H1 (cell line): ENCODE data around the gene SERINC5. TPM values are rescaled to one million over a fixed set of nuclear protein-coding genes. Genes with fewer than 3 reads are reported as not detected.

Experiments
- CTCF ChIA-PET: fragments of 300-600 bp; sonication (Branson Sonifier 250); formaldehyde crosslinking; loops from one replicate; lab custom pipeline; 2021; ENCODE audit not compliant: partially characterized antibody; lab: Charles Lee
- POLR2A ChIA-PET: fragments of 300-600 bp; sonication (Branson Sonifier 250); formaldehyde crosslinking; loops from one replicate; lab custom pipeline; 2021; ENCODE audit warnings: inconsistent platforms; ENCODE audit not compliant: partially characterized antibody; lab: Charles Lee
- DNase-seq, 2 experiments: peaks; one replicate each; pipeline versions ENCODE4 v3.0.0 to v3.0.0-alpha.2; 2010 to 2022; ENCODE audit warnings: low spot score in 2 of 2, low read depth in 1 of 2, mixed read lengths in 1 of 2
- FAIRE-seq: peaks from 2 replicates; lab custom pipeline; 2011; peaks lifted over from hg19 to GRCh38; lab: Jason Lieb, UNC
- H2AFZ ChIP-seq: 2 replicates; pipeline ENCODE4 v1.8.1; 2012; ENCODE audit warnings: low read length, inconsistent platforms
- H2AK5ac ChIP-seq: 2 replicates; pipeline ENCODE4 v1.6.1; 2013; ENCODE audit warnings: low read depth, low read length
- H2BK120ac ChIP-seq: replicated peaks from 2 replicates; pipeline ENCODE3; 2013; ENCODE audit warnings: low read depth, low read length, inconsistent platforms
- H2BK12ac ChIP-seq: 2 replicates; pipeline ENCODE4 v1.6.1; 2013; ENCODE audit warnings: low read depth, low read length
- H2BK15ac ChIP-seq: 2 replicates; pipeline ENCODE4 v1.6.1; 2013; ENCODE audit warnings: low read length
- H2BK20ac ChIP-seq: 2 replicates; pipeline ENCODE4 v1.6.1; 2013; ENCODE audit warnings: low read length
- H2BK5ac ChIP-seq: 2 replicates; pipeline ENCODE4 v1.6.1; 2013; ENCODE audit warnings: low read depth, low read length
- H3K14ac ChIP-seq: 2 replicates; pipeline ENCODE4 v1.6.1; 2013; ENCODE audit warnings: inconsistent platforms; ENCODE audit not compliant: insufficient read length
- H3K18ac ChIP-seq: 2 replicates; pipeline ENCODE4 v1.6.1; 2013; ENCODE audit warnings: low read length; ENCODE audit errors: extremely low read depth
- H3K23ac ChIP-seq: 2 replicates; pipeline ENCODE4 v1.6.1; 2013; ENCODE audit warnings: inconsistent platforms; ENCODE audit not compliant: insufficient read length
- H3K23me2 ChIP-seq: 2 replicates; pipeline ENCODE4 v1.6.1; 2013; ENCODE audit warnings: low read depth, low read length
- H3K27ac ChIP-seq: 2 replicates; pipeline ENCODE4 v1.6.1; 2011; ENCODE audit warnings: low read depth, low read length, inconsistent platforms
- H3K27me3 ChIP-seq, 4 experiments: replicated peaks in 1 of 4; 1 replicate in 1 of 4; 2 replicates in 3 of 4; pipeline versions ENCODE4 v1.6.1 to v1.8.1; 2011 to 2013; ENCODE audit warnings: low read length in 3 of 4, mild to moderate bottlenecking in 3 of 4, inconsistent platforms in 2 of 4, mixed read lengths in 2 of 4, moderate library complexity in 1 of 4; ENCODE audit not compliant: control insufficient read depth in 3 of 4, insufficient read depth in 3 of 4; ENCODE audit errors: extremely low read depth in 1 of 4
- H3K36me3 ChIP-seq, 4 experiments: 2 replicates each; pipeline versions ENCODE4 v1.6.1 to v1.8.1; 2011 to 2013; ENCODE audit warnings: mild to moderate bottlenecking in 4 of 4, low read length in 3 of 4, moderate library complexity in 2 of 4, control low read depth in 1 of 4, inconsistent platforms in 1 of 4; ENCODE audit not compliant: insufficient read depth in 4 of 4, control insufficient read depth in 2 of 4
- H3K4ac ChIP-seq: replicated peaks from 2 replicates; pipeline ENCODE3; 2013; ENCODE audit warnings: low read length, low read depth, mixed read lengths, inconsistent platforms; ENCODE audit not compliant: insufficient read length
- H3K4me1 ChIP-seq, 4 experiments: replicated peaks in 1 of 4; 1 replicate in 1 of 4; 2 replicates in 3 of 4; pipeline versions ENCODE4 v1.6.1 to v1.8.1; 2011 to 2013; ENCODE audit warnings: low read length in 3 of 4, inconsistent platforms in 2 of 4, mixed read lengths in 1 of 4; ENCODE audit not compliant: insufficient read depth in 4 of 4, control insufficient read depth in 3 of 4
- H3K4me2 ChIP-seq, 2 experiments: 2 replicates each; pipeline versions ENCODE4 v1.6.1 to v1.8.1; 2011 to 2013; ENCODE audit warnings: low read depth in 2 of 2, low read length in 2 of 2, control low read depth in 1 of 2, inconsistent platforms in 1 of 2, mild to moderate bottlenecking in 1 of 2; ENCODE audit not compliant: insufficient read depth in 1 of 2
- H3K4me3 ChIP-seq, 4 experiments: fragments of 200-600, 300-600 bp in 1 of 4; sonication (generic), shearing (Covaris generic), sonication (Bioruptor Twin) in 1 of 4; 2 replicates each; pipeline versions ENCODE4 v1.5.1 to v1.8.1; 2011 to 2016; ENCODE audit warnings: low read length in 4 of 4, low read depth in 3 of 4, control low read depth in 2 of 4, inconsistent platforms in 2 of 4, mild to moderate bottlenecking in 2 of 4, mixed read lengths in 1 of 4, moderate library complexity in 1 of 4; ENCODE audit not compliant: insufficient read depth in 2 of 4; ENCODE audit errors: extremely low read depth in 1 of 4
- H3K56ac ChIP-seq: replicated peaks from 2 replicates; pipeline ENCODE3; 2013; ENCODE audit warnings: low read depth, mild to moderate bottlenecking, mixed read lengths, low read length, inconsistent platforms; ENCODE audit not compliant: insufficient read length
- H3K79me1 ChIP-seq: 2 replicates; pipeline ENCODE4 v1.6.1; 2013; ENCODE audit warnings: low read depth, low read length, control low read depth
- H3K79me2 ChIP-seq, 2 experiments: 2 replicates each; pipeline versions ENCODE4 v1.6.1 to v1.8.1; 2012 to 2013; ENCODE audit warnings: low read length in 2 of 2, mild to moderate bottlenecking in 2 of 2, inconsistent platforms in 1 of 2; ENCODE audit not compliant: insufficient read depth in 2 of 2, control insufficient read depth in 1 of 2
- H3K9ac ChIP-seq, 4 experiments: replicated peaks in 1 of 4; 1 replicate in 1 of 4; 2 replicates in 3 of 4; pipeline versions ENCODE4 v1.6.1 to v1.8.1; 2011 to 2013; ENCODE audit warnings: low read depth in 3 of 4, low read length in 3 of 4, control low read depth in 2 of 4, mild to moderate bottlenecking in 2 of 4, moderate library complexity in 2 of 4, inconsistent platforms in 1 of 4; ENCODE audit errors: extremely low read depth in 1 of 4
- H3K9me3 ChIP-seq, 2 experiments: 2 replicates each; pipeline versions ENCODE4 v1.6.1 to v1.8.1; 2012 to 2013; ENCODE audit warnings: mild to moderate bottlenecking in 2 of 2, moderate library complexity in 2 of 2, control low read depth in 1 of 2, inconsistent platforms in 1 of 2, low read depth in 1 of 2, low read length in 1 of 2, mixed read lengths in 1 of 2; ENCODE audit not compliant: insufficient read depth in 2 of 2
- H4K20me1 ChIP-seq, 2 experiments: replicated peaks in 1 of 2; 2 replicates each; pipeline versions ENCODE3 to v1.8.1; 2011 to 2013; ENCODE audit warnings: inconsistent platforms in 2 of 2, low read length in 2 of 2, mild to moderate bottlenecking in 1 of 2; ENCODE audit not compliant: insufficient read depth in 2 of 2, control insufficient read depth in 1 of 2
- H4K5ac ChIP-seq: 2 replicates; pipeline ENCODE4 v1.6.1; 2013; ENCODE audit warnings: low read length, low read depth, mixed read lengths, inconsistent platforms; ENCODE audit not compliant: insufficient read length
- H4K8ac ChIP-seq: 2 replicates; pipeline ENCODE4 v1.8.0; 2013; ENCODE audit warnings: mild to moderate bottlenecking, moderate library complexity, low read length, inconsistent platforms; ENCODE audit not compliant: insufficient read depth; ENCODE audit errors: extremely low read depth
- H4K91ac ChIP-seq: replicated peaks from 2 replicates; pipeline ENCODE3; 2013; ENCODE audit warnings: low read length, mixed read lengths, inconsistent platforms; ENCODE audit not compliant: insufficient read length
- RAD21 ChIP-seq, 2 experiments: IDR thresholded peaks in 1 of 2; conservative IDR thresholded peaks in 1 of 2; 2 replicates each; pipeline ENCODE4 v1.6.1; 2011; ENCODE audit warnings: low read depth in 2 of 2, low read length in 2 of 2, improper control_type of control experiment in 1 of 2, inconsistent platforms in 1 of 2, mild to moderate bottlenecking in 1 of 2, moderate library complexity in 1 of 2
- SIN3A ChIP-seq, 2 experiments: IDR thresholded peaks in 1 of 2; conservative IDR thresholded peaks in 1 of 2; 2 replicates each; pipeline ENCODE4 v1.6.1; 2011 to 2012; ENCODE audit warnings: low read length in 2 of 2, improper control_type of control experiment in 1 of 2, low read depth in 1 of 2, mild to moderate bottlenecking in 1 of 2
- SP1 ChIP-seq: IDR thresholded peaks from 2 replicates; pipeline ENCODE4 v1.6.1; 2011; ENCODE audit warnings: low read depth, low read length
- TAF1 ChIP-seq: IDR thresholded peaks from 2 replicates; pipeline ENCODE4 v1.6.1; 2011; ENCODE audit warnings: mild to moderate bottlenecking, low read depth, low read length
- WGBS, 2 experiments: shearing (Covaris generic) in 1 of 2; methylation state at CpG; one replicate each; pipeline versions ENCODE4 v1.1.6 to v1.1.7; 2013 to 2015; ENCODE audit warnings: low lambda C conversion rate in 2 of 2, mixed read lengths in 2 of 2, inconsistent platforms in 1 of 2, low coverage in 1 of 2, missing lambda C conversion rate in 1 of 2; ENCODE audit not compliant: insufficient replicate concordance in 2 of 2, insufficient coverage in 1 of 2, insufficient read length in 1 of 2; ENCODE audit errors: extremely low coverage in 1 of 2, missing lambda C conversion rate in 1 of 2; 5-methylcytosine and 5-hydroxymethylcytosine counted together
- polyA plus RNA-seq, 7 experiments: library from polyadenylated mRNA; depleted of rRNA in 3 of 7; stranded (reverse) in 5 of 7; unstranded in 2 of 7; fragments of >200 nt in 5 of 7; fragments of 200-250 nt in 2 of 7; gene quantifications; 1 replicate in 5 of 7; 2 replicates in 1 of 7; 4 replicates in 1 of 7; pipeline versions ENCODE4 v1.2.1 to v1.2.3, GENCODE V29; 2011 to 2013; ENCODE audit warnings: missing spikeins in 2 of 7, mixed read lengths in 2 of 7
- total RNA-seq: library from RNA; stranded (reverse); fragmentation: NEBNext Ultra II Directional; extraction: Animal tissue kit (Norgen Biotek cat#: 25700); gene quantifications from 2 replicates; pipeline ENCODE4 v1.2.1, GENCODE V29; 2021
- TF ChIP-seq, protein P1 (sequence below), 3 experiments: IDR thresholded peaks; 1 replicate in 2 of 3; 2 replicates in 1 of 3; pipeline versions ENCODE4 v1.5.1 to v1.6.1; 2011; ENCODE audit warnings: low read length in 3 of 3, mild to moderate bottlenecking in 3 of 3, inconsistent platforms in 2 of 3, low read depth in 1 of 3, moderate library complexity in 1 of 3; ENCODE audit not compliant: insufficient read depth in 1 of 3; ENCODE audit errors: control extremely low read depth in 1 of 3

SERINC5 gene
- total and polyA plus RNA-seq, 2 of the 8 experiments (the other 6 are each of a cell fraction or from before 2014, with no cell fraction given) = 32.2 to 149 TPM

DNA sequence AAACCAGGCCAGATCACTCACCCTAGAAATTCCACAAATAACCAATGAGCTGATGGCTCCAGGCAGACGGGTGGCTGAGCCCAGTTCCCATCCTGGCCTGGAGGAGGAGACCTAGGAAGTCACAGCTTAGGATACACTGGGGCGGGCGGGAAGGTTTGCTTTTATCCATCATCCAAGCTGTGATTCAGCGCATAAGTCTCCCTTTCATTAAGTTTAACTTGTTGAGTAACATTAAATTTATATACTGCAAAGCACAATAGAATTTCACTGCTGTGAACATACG is 165.0 kb downstream of the SERINC5 start:
- H3K4ac ChIP-seq = no peak overlapping the region
- H4K8ac ChIP-seq = no peak overlapping the region
- POLR2A ChIA-PET = interaction anchor here (0.6 to 1.2 kb wide), 2 partner anchors 165 to 1793 kb away, joined by 3 read pairs; partner anchors contain the start of gene SERINC5
- H3K23ac ChIP-seq = no peak overlapping the region
- H2BK12ac ChIP-seq = no peak overlapping the region
- H3K79me1 ChIP-seq = no peaks in the 10 kb centered on the region
- TF ChIP-seq RAD21 (IDR thresholded peaks at IDR 0.05 in 1 of 2, conservative IDR thresholded peaks at IDR 0.05 in 1 of 2; ENCODE audit: low read depth in 2 of 2, low read length in 2 of 2) = 0 out of 4 replicates have a peak, but pooled peaks of 1 of the 2 experiments have one; percentile 3
- TF ChIP-seq SIN3A (conservative IDR thresholded peaks at IDR 0.05 in 1 of 2, IDR thresholded peaks at IDR 0.05 in 1 of 2; ENCODE audit: low read depth in 1 of 2, low read length in 2 of 2) = no peak
- TF ChIP-seq, protein P1, sequence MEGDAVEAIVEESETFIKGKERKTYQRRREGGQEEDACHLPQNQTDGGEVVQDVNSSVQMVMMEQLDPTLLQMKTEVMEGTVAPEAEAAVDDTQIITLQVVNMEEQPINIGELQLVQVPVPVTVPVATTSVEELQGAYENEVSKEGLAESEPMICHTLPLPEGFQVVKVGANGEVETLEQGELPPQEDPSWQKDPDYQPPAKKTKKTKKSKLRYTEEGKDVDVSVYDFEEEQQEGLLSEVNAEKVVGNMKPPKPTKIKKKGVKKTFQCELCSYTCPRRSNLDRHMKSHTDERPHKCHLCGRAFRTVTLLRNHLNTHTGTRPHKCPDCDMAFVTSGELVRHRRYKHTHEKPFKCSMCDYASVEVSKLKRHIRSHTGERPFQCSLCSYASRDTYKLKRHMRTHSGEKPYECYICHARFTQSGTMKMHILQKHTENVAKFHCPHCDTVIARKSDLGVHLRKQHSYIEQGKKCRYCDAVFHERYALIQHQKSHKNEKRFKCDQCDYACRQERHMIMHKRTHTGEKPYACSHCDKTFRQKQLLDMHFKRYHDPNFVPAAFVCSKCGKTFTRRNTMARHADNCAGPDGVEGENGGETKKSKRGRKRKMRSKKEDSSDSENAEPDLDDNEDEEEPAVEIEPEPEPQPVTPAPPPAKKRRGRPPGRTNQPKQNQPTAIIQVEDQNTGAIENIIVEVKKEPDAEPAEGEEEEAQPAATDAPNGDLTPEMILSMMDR (IDR thresholded peaks at IDR 0.05; ENCODE audit: control extremely low read depth in 1 of 3, insufficient read depth in 1 of 3, low read depth in 1 of 3, low read length in 3 of 3) = peak in 1 of 3 experiments; percentile 2; a peak in 1 of 4 replicates
- no peak for TF ChIP-seq SP1
- no peak for TF ChIP-seq TAF1
- TF ChIP-seq, all 59 proteins: peak for 2
- CTCF ChIA-PET = interaction anchor here (0.6 to 7.2 kb wide), 20 partner anchors 10 to 1472 kb away, joined by 3 to 118 read pairs (median 6); partner anchors contain the start of gene SERINC5
- FAIRE-seq = no peak
- Histone ChIP-seq H3K14ac (no peak overlapping the region), H2BK120ac (no peak overlapping the region), H2BK5ac (no peak overlapping the region), H2BK15ac (no peak overlapping the region), H2AK5ac (no peak overlapping the region), H3K9me3 (no peaks in the 10 kb centered on the region), H3K27ac (no peak overlapping the region), H3K4me2 (no peak overlapping the region), H3K4me1 (peaks cover 0 to 3% (median 0%) of the 10 kb centered on the region in 4 experiments; a peak in 1 of 7 replicates), H4K5ac (no peak overlapping the region), H3K36me3 (no peaks in the 10 kb centered on the region), H3K9ac (no peak overlapping the region), H3K27me3 (no peaks in the 10 kb centered on the region), H2AFZ (no peak overlapping the region), H3K79me2 (no peaks in the 10 kb centered on the region), H3K56ac (no peak overlapping the region), H3K18ac (no peak overlapping the region), H3K23me2 (no peaks in the 10 kb centered on the region), H2BK20ac (no peak overlapping the region), H4K20me1 (no peaks in the 10 kb centered on the region), H3K4me3 (no peak overlapping the region), H4K91ac (no peak overlapping the region)
- 93% methylated on average over 5 of the region's 5 CpGs; no CpG with 5 or more reads in 1 of the 2 experiments for WGBS, 2 experiments
- no peak for DNase-seq
